ENCODE results near the gene HEPHL1.
"Not testable (repeated sequence)": the region's sequence is repeated elsewhere in the genome, so short reads cannot be mapped to it uniquely, and the experiment has no call there.

- TF ChIP-seq EZH2, CTCF (IDR thresholded peaks at IDR 0.05): not testable (repeated sequence)
Observed at GRCh38 chr11:94119676-94120075, 98.5 kb downstream of the HEPHL1 start.

Data from neural progenitor cell (in vitro differentiated cells).